Measurements from ENCODE around the gene IKZF1.

IKZF1 gene

DNA sequence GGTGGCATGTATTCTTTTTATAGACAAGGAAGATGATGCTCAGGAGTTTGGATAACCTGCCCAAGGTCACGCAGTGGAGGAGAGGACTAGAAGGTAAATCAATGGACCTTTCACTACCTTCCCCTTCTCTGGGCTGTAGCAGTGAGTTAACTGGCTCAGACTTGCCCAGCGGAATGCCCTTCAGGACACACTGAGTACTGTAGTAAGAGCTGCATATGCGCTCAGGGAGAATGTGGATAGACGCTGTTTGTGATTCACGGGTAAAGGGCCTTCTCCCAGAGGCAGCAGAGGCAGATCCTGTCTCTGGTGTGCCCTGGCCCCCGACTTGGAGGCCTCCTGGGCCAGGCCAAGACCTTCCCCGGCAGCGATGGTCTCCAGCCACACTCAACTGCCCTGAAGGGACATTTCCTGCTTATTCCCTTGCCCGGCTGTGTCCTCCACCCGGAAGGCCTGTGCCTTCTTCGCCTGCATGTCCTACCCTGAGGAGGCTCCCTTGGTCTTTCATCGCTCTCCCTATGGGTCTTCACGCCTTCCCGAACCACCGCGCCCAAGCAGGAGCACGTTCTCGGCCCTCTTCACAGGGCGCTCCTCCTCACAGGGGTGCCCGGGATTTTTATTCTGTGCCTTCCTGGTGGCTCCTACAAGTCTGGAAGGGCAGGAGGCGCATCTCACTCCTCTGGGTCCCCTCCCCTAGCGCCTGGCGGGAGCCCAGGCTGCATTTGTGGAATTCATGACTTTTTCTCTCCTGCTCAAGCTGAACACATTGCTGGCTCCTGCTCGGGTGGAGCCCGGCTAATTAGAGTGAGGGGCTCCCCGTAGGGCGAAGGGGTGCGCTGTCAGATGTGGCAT lies 1.8 kb upstream of the IKZF1 start:
- H3K4me1 ChIP-seq (ENCODE audit: control insufficient read depth, insufficient read depth, low read length, unreplicated experiment), result no peaks in the 10 kb centered on the region
- no peak overlapping the region for H3K4me3 ChIP-seq (ENCODE audit: low read depth, low read length)
- peaks cover 74% of the 10 kb centered on the region for H3K27me3 ChIP-seq (ENCODE audit: insufficient read depth, low read length)
- H2AFZ ChIP-seq (ENCODE audit: low read length, unreplicated experiment), result no peak overlapping the region
- H3K36me3 ChIP-seq (ENCODE audit: insufficient read depth, low read length), result no peaks in the 10 kb centered on the region
- H3K79me2 ChIP-seq (ENCODE audit: control insufficient read depth, insufficient read depth, low read length, unreplicated experiment), result no peaks in the 10 kb centered on the region
- H3K27ac ChIP-seq (ENCODE audit: low read depth, low read length), result no peak overlapping the region

DNA sequence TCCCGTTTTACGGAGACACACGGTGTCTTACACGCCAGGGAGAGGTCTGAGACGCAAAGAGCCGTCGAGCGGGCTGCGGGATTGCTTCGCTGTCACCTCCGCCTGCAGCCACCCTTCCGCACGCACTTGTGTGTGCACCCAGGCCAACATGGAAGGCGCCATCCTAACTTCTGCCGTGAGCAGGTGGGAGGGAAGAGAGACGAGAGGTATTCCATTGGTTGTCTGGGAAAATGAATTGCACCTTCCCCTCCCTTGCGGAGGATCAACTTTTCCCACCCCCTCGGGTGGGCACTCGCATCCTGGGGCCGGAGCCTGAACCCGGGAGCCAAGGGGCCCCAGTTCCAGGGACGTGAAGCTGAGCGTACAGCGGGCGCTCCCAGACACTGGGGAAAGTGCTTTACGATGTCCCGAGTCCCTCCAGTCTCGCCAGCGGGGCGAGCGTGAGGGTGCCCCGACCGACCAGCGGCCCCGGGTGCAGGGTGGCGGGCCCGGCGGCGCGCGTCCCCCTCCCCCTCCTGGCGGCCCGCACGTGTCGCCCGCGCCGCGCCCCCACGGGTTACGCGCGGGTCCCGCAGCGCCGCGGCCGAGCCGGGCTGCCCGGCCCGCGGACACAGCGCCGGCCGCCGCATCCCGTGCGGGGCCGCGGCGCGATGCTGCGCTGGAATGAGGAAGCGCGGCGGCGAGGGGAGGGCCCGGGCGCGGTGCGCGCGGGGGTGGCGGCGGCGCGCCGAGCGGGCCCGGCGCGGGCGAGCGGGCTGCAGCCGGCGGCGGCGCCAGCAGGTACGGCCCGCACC lies 984 bp upstream of the IKZF1 start:
- Histone ChIP-seq H3K27me3 (ENCODE audit: insufficient read depth, low read length) (peaks cover 79% of the 10 kb centered on the region), H3K79me2 (ENCODE audit: control insufficient read depth, insufficient read depth, low read length, unreplicated experiment) (no peaks in the 10 kb centered on the region), H2AFZ (ENCODE audit: low read length, unreplicated experiment) (no peak overlapping the region), H3K36me3 (ENCODE audit: insufficient read depth, low read length) (no peaks in the 10 kb centered on the region), H3K4me3 (ENCODE audit: low read depth, low read length) (no peak overlapping the region), H3K4me1 (ENCODE audit: control insufficient read depth, insufficient read depth, low read length, unreplicated experiment) (no peaks in the 10 kb centered on the region), H3K27ac (ENCODE audit: low read depth, low read length) (no peak overlapping the region)

DNA sequence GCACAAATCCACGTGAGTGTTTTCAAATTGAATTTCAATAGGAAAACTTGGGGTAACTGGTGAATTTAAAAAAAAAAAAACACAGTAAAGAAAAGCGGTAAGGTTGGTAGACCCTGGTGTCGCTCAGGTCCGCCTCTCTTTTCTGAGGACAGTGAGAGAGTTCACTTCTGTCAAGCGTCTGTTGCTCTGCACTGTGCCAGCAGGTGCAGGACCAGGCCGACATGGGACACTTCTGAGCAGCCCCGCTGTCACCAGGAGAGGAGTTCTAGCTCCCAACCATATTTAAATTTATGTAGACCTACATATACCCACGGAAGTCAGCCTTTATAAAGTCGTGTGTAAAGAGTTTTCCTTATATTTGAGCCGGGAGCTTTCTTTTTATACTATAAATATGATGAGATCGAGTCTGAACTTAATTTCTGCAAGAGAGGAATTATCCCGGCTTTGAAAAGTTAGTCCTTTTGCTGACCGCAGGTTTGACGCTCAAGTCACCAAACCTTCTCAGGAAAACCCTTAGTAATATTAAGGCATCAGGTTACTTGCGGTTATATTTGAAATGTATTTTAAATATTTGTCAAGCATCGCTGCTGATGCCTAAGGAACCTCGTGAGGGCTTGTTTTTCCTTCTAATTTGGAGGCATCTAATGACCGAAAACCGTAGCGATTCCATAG lies 531 bp downstream of the IKZF1 start:
- no peak overlapping the region for H2AFZ ChIP-seq (ENCODE audit: low read length, unreplicated experiment)
- peaks cover 85% of the 10 kb centered on the region for H3K27me3 ChIP-seq (ENCODE audit: insufficient read depth, low read length)
- no peaks in the 10 kb centered on the region for H3K79me2 ChIP-seq (ENCODE audit: control insufficient read depth, insufficient read depth, low read length, unreplicated experiment)

DNA sequence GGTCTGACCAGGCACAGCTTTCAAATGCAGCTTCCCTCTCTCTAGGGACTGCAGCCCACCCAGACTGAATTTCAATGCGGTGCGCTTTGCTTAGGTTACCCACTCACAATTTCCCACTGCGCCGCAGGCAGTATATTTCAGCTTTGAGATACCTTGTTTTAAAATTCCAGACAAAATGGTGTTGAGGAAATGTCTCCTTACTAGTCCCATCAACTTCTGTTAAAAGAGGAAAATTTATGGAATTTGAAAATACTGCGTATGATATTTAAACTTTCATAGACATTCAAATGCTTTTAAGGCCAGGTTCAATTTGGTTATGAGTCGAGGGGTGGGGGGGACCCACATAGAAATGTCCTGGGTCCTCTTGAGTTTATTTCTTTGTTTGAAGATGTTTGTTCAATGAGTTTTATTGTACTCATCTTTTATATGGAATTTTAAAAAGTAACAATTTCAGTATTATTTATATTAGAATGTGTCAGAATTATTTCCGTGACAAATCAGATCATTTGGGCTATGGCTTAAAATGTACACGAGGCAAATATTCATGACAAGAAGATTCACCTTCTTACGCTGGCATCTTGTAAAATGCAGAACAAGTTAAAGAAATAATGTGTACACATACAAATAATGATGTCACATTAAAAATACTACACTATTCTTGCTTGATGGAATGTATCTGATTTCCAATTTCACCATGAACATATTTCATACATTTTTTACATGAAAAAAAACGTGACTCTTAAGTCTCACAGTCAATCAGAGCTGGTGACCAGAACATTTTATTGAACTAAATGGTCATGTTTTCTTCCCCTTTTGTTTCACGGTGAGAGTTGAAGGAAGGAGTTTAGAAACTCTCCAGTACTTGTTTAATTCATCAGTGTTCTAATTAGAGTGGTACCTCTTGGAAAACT lies 1.3 kb downstream of the IKZF1 start:
- Histone ChIP-seq H3K4me3 (ENCODE audit: low read depth, low read length) (no peak overlapping the region), H3K27me3 (ENCODE audit: insufficient read depth, low read length) (peaks cover 87% of the 10 kb centered on the region), H3K79me2 (ENCODE audit: control insufficient read depth, insufficient read depth, low read length, unreplicated experiment) (no peaks in the 10 kb centered on the region), H3K4me1 (ENCODE audit: control insufficient read depth, insufficient read depth, low read length, unreplicated experiment) (no peaks in the 10 kb centered on the region), H2AFZ (ENCODE audit: low read length, unreplicated experiment) (no peak overlapping the region), H3K36me3 (ENCODE audit: insufficient read depth, low read length) (no peaks in the 10 kb centered on the region), H3K27ac (ENCODE audit: low read depth, low read length) (no peak overlapping the region)

More for the DNA sequence above, 531 bp downstream of the IKZF1 start:
- no peak overlapping the region for H3K27ac ChIP-seq (ENCODE audit: low read depth, low read length)
- no peaks in the 10 kb centered on the region for H3K36me3 ChIP-seq (ENCODE audit: insufficient read depth, low read length)
- no peak overlapping the region for H3K4me3 ChIP-seq (ENCODE audit: low read depth, low read length)
- H3K4me1 ChIP-seq (ENCODE audit: control insufficient read depth, insufficient read depth, low read length, unreplicated experiment), result no peaks in the 10 kb centered on the region

DNA sequence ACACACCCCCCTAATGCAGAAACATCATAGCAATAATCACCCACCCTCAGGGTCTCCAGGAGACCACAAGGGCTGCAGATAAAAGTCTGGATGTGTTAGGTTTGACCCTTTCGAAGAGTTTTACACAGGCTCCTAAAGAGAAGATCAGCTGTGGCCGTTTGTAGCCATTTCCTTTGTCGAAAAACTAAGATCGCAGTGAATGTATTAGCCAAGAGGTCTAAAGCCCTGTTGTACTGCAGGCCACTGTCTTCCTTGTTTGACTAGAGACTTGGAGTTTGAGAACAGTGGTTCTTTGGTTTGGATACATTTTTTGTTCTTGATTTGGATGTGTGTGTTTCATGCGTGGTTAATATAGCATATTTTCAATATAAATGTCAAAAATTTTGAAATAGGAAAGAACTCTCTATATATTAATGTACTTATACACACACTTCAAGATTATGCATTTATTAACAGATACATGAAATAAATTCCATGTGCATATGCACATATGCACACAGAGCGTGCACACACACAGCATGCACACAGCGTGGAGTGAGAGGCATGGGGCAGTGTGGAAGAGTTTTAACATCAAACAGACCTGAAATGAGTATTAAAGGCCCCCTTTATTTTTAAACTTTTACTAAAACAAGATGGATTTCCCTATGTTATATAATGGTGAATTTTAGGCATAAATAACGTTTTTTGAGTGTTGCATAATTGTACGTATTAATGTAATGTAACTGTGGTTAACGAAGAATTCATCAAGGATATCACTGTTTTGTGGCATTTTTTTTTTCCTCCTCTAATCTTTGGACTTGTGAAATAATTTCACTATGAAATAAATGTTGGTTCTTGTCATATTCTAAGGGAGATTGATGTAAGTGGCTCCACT lies 2.2 kb downstream of the IKZF1 start:
- no peaks in the 10 kb centered on the region for H3K79me2 ChIP-seq (ENCODE audit: control insufficient read depth, insufficient read depth, low read length, unreplicated experiment)
- no peaks in the 10 kb centered on the region for H3K4me1 ChIP-seq (ENCODE audit: control insufficient read depth, insufficient read depth, low read length, unreplicated experiment)
- no peak overlapping the region for H2AFZ ChIP-seq (ENCODE audit: low read length, unreplicated experiment)
- no peak overlapping the region for H3K4me3 ChIP-seq (ENCODE audit: low read depth, low read length)
- H3K36me3 ChIP-seq (ENCODE audit: insufficient read depth, low read length), result no peaks in the 10 kb centered on the region
- H3K27me3 ChIP-seq (ENCODE audit: insufficient read depth, low read length), result peaks cover 92% of the 10 kb centered on the region
- no peak overlapping the region for H3K27ac ChIP-seq (ENCODE audit: low read depth, low read length)

DNA sequence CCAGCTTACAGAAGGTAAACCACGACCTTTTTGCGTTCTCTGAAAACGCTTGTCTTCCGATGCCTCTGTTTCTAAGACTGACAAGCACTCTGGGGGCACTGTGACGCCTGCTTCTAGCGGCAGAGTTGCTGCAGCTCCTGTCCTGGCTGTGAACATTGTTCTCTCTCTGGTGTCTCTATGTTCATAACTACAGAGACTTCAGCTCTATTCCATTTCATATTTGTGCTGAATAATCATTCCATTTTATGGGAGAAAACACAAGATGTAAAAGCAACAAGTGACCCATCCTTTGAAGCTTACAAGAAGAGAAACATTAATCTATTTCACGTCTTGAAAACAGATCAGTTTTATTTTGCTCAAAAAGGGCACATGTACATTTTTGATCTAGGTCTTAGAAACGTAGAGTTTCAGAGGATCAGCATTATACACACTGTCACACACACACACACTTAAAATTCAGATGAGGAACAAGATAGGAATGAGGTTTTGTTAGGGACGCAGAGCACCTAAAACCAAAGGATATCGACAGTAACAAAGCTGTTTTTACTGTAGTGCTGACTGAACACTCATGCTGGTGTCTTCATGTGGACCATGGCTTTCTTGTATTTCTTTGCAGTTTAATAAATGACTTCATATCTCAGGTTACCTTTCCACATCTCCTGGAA lies 3.0 kb downstream of the IKZF1 start:
- H3K27me3 ChIP-seq (ENCODE audit: insufficient read depth, low read length), result peaks cover 92% of the 10 kb centered on the region
- H3K79me2 ChIP-seq (ENCODE audit: control insufficient read depth, insufficient read depth, low read length, unreplicated experiment), result no peaks in the 10 kb centered on the region
- no peak overlapping the region for H3K4me3 ChIP-seq (ENCODE audit: low read depth, low read length)
- H3K36me3 ChIP-seq (ENCODE audit: insufficient read depth, low read length), result no peaks in the 10 kb centered on the region
- H3K27ac ChIP-seq (ENCODE audit: low read depth, low read length), result no peak overlapping the region
- H3K4me1 ChIP-seq (ENCODE audit: control insufficient read depth, insufficient read depth, low read length, unreplicated experiment), result no peaks in the 10 kb centered on the region
- H2AFZ ChIP-seq (ENCODE audit: low read length, unreplicated experiment), result no peak overlapping the region

DNA sequence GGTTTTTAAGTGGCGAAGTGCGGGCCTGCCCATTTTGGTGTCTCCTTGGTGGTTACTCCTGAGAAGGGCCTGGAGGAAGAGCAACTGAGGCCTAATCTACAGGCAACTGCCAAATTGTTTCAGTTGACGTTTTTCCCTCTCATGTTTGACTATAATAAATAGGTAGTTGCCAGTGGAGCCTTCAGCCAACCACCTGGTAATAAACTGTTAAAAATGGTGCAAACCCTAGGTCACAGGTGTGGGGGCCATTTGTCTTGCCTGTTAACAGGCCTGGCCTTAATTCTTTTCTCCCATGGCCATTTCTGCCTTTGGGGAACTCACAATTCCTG lies 3.7 kb downstream of the IKZF1 start:
- Histone ChIP-seq H3K27me3 (ENCODE audit: insufficient read depth, low read length) (peaks cover 91% of the 10 kb centered on the region), H3K4me3 (ENCODE audit: low read depth, low read length) (no peak overlapping the region), H3K79me2 (ENCODE audit: control insufficient read depth, insufficient read depth, low read length, unreplicated experiment) (no peaks in the 10 kb centered on the region), H2AFZ (ENCODE audit: low read length, unreplicated experiment) (no peak overlapping the region), H3K36me3 (ENCODE audit: insufficient read depth, low read length) (no peaks in the 10 kb centered on the region), H3K4me1 (ENCODE audit: control insufficient read depth, insufficient read depth, low read length, unreplicated experiment) (no peaks in the 10 kb centered on the region), H3K27ac (ENCODE audit: low read depth, low read length) (no peak overlapping the region)

DNA sequence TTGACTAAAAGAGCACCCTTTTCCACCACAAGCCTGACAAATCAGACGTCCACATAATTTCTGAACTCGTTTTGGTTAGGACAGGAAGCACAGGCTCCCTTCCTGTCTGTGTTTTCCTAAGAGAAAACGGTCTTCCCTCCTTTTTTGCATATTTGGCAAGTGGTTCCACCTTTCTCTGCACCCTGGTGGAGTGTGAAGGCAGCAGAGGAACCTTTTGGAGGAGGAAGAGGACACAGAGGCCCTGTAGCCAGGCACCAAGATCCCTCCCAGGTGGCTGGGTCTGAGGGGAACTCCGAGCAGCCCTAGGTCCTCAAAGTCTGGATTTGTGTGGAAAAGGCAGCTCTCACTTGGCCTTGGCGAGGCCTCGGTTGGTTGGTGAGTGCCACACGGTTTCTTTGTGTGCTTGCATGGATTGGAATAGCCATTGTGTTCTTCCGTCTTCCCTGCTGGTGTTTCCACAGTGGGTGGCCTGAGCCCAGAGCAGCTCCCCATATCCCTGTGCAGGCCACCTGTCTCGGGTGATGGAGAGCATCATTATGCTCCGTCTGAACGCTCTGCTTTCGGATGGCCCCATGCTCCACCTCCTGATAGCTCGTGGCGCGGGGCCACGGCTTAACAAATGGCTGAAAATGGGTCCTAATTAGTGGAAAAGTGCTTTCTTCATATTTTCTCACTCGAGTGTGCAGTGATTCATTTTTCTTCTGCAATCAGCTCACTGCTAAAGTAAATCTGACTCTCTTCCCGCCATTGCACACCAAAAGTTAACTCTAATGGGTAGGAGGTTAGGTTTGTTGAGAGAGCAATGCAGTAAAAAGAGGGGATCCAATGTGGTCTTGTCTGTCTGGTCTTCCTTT lies 4.2 kb downstream of the IKZF1 start:
- H3K4me3 ChIP-seq (ENCODE audit: low read depth, low read length), result no peak overlapping the region
- H3K4me1 ChIP-seq (ENCODE audit: control insufficient read depth, insufficient read depth, low read length, unreplicated experiment), result no peaks in the 10 kb centered on the region
- H3K36me3 ChIP-seq (ENCODE audit: insufficient read depth, low read length), result no peaks in the 10 kb centered on the region
- no peak overlapping the region for H3K27ac ChIP-seq (ENCODE audit: low read depth, low read length)
- no peaks in the 10 kb centered on the region for H3K79me2 ChIP-seq (ENCODE audit: control insufficient read depth, insufficient read depth, low read length, unreplicated experiment)
- H3K27me3 ChIP-seq (ENCODE audit: insufficient read depth, low read length), result peaks cover 93% of the 10 kb centered on the region
- H2AFZ ChIP-seq (ENCODE audit: low read length, unreplicated experiment), result no peak overlapping the region

DNA sequence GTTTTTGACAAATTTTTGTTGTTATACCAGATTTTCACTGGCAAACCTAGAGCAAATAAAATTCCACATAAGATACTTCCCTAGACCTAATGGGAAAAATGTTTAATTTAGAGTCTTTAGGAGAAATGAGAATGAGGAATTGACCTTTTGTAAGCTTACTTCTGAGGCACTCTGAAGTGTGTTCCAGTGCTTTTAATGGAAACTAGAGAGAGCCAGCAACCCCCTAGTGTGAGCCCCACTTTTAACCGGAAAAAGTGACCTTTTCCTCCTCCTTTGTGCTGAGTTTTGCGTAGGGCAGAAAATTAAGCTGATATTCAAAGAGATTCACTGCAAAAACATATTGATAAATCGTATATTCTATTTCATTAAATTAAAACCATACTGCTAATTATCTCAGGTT lies 5.2 kb downstream of the IKZF1 start:
- no peaks in the 10 kb centered on the region for H3K79me2 ChIP-seq (ENCODE audit: control insufficient read depth, insufficient read depth, low read length, unreplicated experiment)
- no peak overlapping the region for H3K27ac ChIP-seq (ENCODE audit: low read depth, low read length)
- no peaks in the 10 kb centered on the region for H3K36me3 ChIP-seq (ENCODE audit: insufficient read depth, low read length)
- H2AFZ ChIP-seq (ENCODE audit: low read length, unreplicated experiment), result no peak overlapping the region
- H3K27me3 ChIP-seq (ENCODE audit: insufficient read depth, low read length), result peaks cover 93% of the 10 kb centered on the region
- no peaks in the 10 kb centered on the region for H3K4me1 ChIP-seq (ENCODE audit: control insufficient read depth, insufficient read depth, low read length, unreplicated experiment)
- no peak overlapping the region for H3K4me3 ChIP-seq (ENCODE audit: low read depth, low read length)
